Activated gamma-delta T cell treated with Interleukin-2 at 50 U/mL for 16 hours (primary cell): ENCODE results near the gene PPP1R3F.

Experiments used
- DNase-seq: peaks from one replicate; pipeline ENCODE4 v3.0.0-alpha.2; 2020

Gene PPP1R3F

GRCh38 chrX:49269767-49270248 is at the start of gene PPP1R3F:
TSS of gene PPP1R3F (plus strand) at chrX:49269793. CDS start at chrX:49269870, 77 bp downstream.
- DNase-seq: no peak

GRCh38 chrX:49220100-49220499 is 49.5 kb upstream of the PPP1R3F start:
- no peak for DNase-seq

DNA sequence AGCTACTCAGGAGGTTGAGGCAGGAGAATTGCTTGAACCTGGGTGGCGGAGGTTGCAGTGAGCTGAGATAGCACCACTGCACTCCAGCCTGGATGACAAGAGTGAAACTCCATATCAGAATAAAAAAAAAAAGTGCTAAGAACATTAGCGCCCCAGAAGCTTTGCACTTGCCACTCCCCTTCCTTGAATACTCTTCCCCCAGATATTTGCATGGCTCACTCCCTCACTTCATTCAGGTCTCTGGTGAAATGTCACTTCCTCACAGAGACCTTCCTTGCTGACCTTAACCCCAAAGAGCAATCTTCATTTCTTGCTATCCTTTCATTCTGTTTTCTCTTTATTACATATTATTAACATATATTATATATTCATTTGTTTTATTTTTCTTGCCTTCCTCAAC is 47.7 kb upstream of the PPP1R3F start:
- DNase-seq: no peak

- no peak for DNase-seq
These were observed 43.7 kb upstream of the PPP1R3F start for GRCh38 chrX:49225858-49226257.

DNA sequence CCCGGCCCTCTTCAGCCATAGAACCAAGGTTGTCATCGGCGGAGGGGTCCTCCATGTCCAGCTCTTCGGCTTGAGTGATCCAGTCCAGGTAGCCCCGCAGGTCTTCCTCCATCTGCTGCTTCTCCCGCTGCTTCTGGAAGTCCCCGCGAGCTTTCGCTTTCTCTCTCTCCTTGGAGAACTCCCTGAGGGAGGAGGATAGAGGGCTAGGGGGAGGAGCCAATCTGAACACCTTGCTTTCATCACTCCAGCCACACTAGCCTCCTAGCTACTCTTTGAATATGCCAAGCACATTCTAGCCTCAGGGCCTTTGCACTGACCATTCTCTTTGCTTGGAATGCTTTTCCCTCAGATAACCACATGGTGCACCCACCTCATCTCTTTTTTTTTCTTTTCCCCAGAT is 42.6 kb upstream of the PPP1R3F start:
- DNase-seq: no peak

GRCh38 chrX:49227726-49228125 is 41.9 kb upstream of the PPP1R3F start:
- DNase-seq: no peak

- DNase-seq: no peak
These were observed 41.4 kb upstream of the PPP1R3F start for GRCh38 chrX:49228185-49228584.

GRCh38 chrX:49230500-49231232 is 38.9 kb upstream of the PPP1R3F start:
- peak; percentile 34 for DNase-seq

- no peak for DNase-seq
These were observed 38.1 kb upstream of the PPP1R3F start for GRCh38 chrX:49231333-49232000.

- no peak for DNase-seq
These were observed 37.1 kb upstream of the PPP1R3F start for GRCh38 chrX:49232525-49232924.

DNA sequence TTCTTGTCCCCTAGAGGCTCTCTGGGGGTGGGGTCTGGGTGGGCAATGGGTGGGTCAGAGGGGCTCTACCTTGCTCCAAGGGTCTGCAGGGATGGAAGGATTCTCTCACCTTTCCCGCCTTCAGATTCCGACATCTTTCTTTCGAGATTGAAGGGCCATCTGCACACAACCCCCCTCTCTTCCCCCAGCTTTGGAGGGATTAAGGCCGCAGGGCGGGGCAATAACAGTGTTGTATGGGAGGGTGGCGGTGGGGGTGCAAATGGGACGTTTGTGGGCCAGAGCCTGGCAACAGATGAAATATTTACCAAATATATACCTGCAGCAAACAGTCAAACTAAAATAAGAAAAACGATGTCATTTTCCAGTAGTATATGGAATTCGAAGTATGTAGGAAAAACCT is 36.4 kb upstream of the PPP1R3F start, which contains the start of gene CACNA1F:
Gene CACNA1F (minus strand): TSS at position 165 of the 400 bp plus-strand sequence. CDS start 31 bp downstream, at position 134.
- DNase-seq: no peak

- DNase-seq: no peak
These were observed 35.6 kb upstream of the PPP1R3F start for GRCh38 chrX:49233887-49234555.

DNA sequence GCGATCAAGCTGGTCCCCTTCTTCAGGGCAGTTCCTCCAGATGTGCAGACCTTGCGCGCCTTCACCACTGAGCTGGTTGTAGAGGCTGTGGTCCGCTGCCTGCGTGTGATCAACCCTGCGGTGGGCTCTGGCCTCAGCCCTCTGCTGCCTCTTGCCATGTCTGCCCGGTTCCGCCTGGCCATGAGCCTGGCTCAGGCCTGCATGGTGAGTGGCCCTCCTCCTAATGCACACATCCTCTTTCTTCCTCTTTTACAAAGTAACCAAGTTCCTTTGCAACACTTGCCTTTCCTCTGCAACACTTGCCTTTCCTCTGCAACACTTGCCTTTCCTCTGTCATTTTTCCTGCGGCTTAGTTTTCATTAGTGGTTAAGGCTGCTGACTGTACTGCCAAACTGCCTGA is 32.5 kb upstream of the PPP1R3F start:
- DNase-seq: no peak

GRCh38 chrX:49238735-49239134 is 30.9 kb upstream of the PPP1R3F start:
- no peak for DNase-seq

- DNase-seq: no peak
These were observed 27.0 kb upstream of the PPP1R3F start for GRCh38 chrX:49242545-49243066.

- no peak for DNase-seq
These were observed 26.4 kb upstream of the PPP1R3F start for GRCh38 chrX:49243166-49243565.

DNA sequence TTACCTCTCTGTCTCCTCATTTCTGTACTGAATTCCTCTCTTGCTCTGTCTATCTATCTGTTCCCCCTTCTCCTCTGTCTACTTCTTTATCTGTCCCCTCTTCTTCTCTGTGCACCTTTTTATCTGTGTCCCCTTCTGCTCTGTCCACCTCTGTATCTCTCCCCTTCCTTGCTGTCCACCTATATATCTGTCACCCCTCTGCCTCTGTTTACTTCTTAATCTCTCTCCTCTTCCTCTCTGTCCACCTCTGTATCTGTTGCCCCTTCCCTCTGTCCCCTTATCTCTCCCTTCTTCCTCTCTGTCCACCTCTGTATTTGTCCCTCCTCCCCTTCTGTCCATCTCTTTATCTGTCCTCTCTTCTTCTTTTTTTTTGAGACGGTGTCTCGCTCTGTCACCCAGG is 25.4 kb upstream of the PPP1R3F start:
- DNase-seq: no peak

- DNase-seq: no peak
These were observed 23.1 kb upstream of the PPP1R3F start for GRCh38 chrX:49246541-49246940.

GRCh38 chrX:49247346-49247745 is 22.2 kb upstream of the PPP1R3F start:
- DNase-seq: no peak

GRCh38 chrX:49247916-49248811 is 21.4 kb upstream of the PPP1R3F start:
- DNase-seq: no peak

DNA sequence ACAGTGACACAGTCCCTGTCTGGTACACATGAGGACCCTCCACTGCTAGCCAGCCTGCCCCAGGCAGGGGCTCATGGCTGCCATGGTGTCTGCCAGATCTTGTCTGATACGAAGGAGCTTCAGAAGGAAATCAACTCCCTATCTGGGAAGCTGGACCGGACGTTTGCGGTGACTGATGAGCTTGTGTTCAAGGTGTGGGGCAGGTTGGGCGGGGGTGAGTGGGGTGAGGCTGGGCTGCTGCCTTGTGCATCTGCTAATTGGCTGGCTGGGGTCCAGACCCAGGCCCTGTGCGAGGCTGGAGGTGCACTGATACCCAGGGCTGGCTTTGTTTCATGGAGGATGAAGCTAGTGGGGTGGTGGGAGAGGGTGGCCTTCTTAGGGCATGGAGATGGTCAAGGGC is 20.5 kb upstream of the PPP1R3F start:
- DNase-seq: no peak

DNA sequence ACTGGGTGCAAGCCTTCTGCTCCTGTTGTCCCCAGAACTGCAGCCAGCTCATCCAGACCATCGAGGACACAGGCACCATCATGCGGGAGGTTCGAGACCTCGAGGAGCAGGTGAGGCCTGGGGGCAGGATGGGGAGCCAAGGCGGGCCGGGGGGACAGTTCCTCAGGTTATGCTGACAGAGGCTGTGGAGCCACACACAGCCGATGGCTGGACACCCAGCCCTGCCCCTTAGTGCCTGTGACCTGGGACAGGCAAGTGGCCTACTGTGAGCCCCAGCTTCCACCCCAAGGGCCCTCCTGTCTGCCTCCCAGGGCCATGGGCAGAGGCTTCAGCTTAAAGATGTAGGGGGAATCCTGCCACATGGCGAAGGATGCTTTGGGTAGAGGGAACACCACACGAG is 20.0 kb upstream of the PPP1R3F start:
- no peak for DNase-seq
